Coronary artery (tissue), 2 donors: ENCODE measurements around the gene LILRA2.
"Not testable (repeated sequence)": the region's sequence is repeated elsewhere in the genome, so short reads cannot be mapped to it uniquely, and the experiment has no call there.

ENCODE experiments used
- DNase-seq: peaks from one replicate; pipeline ENCODE4 v3.0.0-alpha.2; 2017; ENCODE audit warnings: low spot score
- H3K27ac ChIP-seq, 2 donors: fragments of 200-600 bp; sonication (generic); one replicate each; pipeline ENCODE4 v1.5.1; 2016 to 2019
- H3K4me3 ChIP-seq: fragments of 200-600 bp; sonication (generic); 2 replicates; pipeline ENCODE4 v1.5.1; 2016; ENCODE audit warnings: mild to moderate bottlenecking, moderate library complexity
- TF ChIP-seq, protein P1 (sequence below): fragments of 200-600 bp; sonication (generic); IDR thresholded peaks from one replicate; pipeline ENCODE4 v1.5.1; 2019; ENCODE audit warnings: antibody characterized with exemption

LILRA2 gene

GRCh38 chr19:54614726-54615125, 41.1 kb downstream of the LILRA2 start:
- TF ChIP-seq, protein P1, sequence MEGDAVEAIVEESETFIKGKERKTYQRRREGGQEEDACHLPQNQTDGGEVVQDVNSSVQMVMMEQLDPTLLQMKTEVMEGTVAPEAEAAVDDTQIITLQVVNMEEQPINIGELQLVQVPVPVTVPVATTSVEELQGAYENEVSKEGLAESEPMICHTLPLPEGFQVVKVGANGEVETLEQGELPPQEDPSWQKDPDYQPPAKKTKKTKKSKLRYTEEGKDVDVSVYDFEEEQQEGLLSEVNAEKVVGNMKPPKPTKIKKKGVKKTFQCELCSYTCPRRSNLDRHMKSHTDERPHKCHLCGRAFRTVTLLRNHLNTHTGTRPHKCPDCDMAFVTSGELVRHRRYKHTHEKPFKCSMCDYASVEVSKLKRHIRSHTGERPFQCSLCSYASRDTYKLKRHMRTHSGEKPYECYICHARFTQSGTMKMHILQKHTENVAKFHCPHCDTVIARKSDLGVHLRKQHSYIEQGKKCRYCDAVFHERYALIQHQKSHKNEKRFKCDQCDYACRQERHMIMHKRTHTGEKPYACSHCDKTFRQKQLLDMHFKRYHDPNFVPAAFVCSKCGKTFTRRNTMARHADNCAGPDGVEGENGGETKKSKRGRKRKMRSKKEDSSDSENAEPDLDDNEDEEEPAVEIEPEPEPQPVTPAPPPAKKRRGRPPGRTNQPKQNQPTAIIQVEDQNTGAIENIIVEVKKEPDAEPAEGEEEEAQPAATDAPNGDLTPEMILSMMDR, result no peak
- Histone ChIP-seq H3K4me3 (no peak overlapping the region), H3K27ac (no peak overlapping the region)
- DNase-seq, result no peak

DNA sequence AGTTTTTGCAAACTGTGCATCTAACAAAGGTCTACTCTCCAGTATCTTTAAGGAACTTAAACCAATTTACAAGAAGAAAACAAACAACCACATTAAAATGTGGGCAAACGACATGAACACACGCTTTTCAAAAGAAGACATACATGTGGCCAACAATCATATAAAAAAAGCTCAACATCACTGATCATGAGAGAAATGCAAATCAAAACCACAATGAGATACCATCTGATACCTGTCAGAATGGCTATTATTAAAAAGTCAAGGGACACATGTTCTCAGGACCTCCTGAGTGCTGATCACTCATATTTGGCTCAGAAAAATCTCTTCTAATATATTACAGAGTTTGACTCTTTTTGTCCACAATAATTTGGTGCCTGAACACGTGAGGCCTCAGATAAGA, 42.5 kb downstream of the LILRA2 start:
- TF ChIP-seq, protein P1, result no peak
- DNase-seq, result no peak
- Histone ChIP-seq H3K4me3 (no peak overlapping the region), H3K27ac (no peak overlapping the region)

DNA sequence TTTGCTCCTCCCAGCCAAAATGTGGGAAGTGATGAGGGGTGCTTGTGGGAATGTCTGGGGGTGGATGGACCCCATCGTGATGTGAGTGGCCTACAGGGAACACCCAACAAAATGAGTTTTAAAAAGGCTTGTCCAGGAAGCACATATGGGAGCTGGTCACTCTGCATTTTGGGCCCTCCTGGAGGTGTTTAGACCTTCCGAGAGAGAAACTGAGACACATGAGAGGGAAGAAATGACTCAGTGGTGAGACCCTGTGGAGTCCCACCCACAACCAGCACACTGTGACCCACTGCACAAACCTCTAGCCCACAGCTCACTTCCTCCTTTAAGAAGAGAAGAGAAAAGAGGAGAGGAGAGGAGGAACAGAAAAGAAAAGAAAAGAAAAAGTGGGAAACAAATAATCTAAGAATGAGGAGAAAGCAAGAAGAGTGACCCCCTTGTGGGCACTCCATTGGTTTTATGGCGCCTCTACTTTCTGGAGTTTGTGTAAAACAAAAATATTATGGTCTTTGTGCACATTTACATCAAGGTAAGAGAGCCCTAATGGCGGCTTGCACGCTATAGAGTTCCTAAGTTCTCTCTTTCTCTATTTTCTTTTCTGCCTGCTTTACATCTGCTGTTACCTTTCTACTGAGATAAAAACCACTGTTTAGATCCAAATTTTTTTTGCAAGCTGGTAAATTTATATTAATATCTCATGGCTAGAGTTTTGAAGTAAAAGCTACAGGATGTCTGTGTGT, 43.4 kb downstream of the LILRA2 start:
- DNase-seq, result no peak
- TF ChIP-seq, protein P1, result no peak
- no peak overlapping the region for H3K27ac ChIP-seq
- no peak overlapping the region for H3K4me3 ChIP-seq

DNA sequence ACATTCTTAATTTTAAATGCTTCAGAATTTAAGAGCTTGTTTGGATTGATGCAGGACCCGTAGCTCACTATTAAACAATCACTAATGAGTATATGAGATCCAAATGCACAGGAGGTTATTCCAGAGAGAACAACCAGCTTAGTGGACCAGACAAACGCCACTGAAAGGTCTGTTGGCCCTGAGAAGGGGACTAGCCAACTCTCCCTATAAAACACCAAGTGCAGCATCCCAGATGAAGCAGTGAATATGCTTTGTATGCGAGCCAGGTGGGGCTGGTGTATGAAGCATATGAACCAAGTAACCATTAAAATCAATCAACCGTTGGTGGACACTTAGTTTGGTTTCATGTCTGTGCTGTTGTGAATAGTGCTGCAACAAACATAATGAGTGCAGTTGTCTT, 46.9 kb downstream of the LILRA2 start:
- DNase-seq, result no peak
- TF ChIP-seq, protein P1, result no peak
- no peak overlapping the region for H3K27ac ChIP-seq
- H3K4me3 ChIP-seq, result no peak overlapping the region

GRCh38 chr19:54622431-54622830, 48.8 kb downstream of the LILRA2 start:
- no peak overlapping the region for H3K4me3 ChIP-seq
- no peak for DNase-seq
- TF ChIP-seq, protein P1, result no peak
- no peak overlapping the region for H3K27ac ChIP-seq

- not testable (repeated sequence) for H3K27ac ChIP-seq, H3K4me3 ChIP-seq
Observed at GRCh38 chr19:54624234-54624633, 50.6 kb downstream of the LILRA2 start.

GRCh38 chr19:54624934-54625730, 51.5 kb downstream of the LILRA2 start:
- not testable (repeated sequence) for H3K27ac ChIP-seq, DNase-seq, H3K4me3 ChIP-seq

More at GRCh38 chr19:54624234-54624633, 50.6 kb downstream of the LILRA2 start:
- DNase-seq, result not testable (repeated sequence)

GRCh38 chr19:54626757-54627156, 53.2 kb downstream of the LILRA2 start:
- DNase-seq, result no peak
- no peak overlapping the region for H3K27ac ChIP-seq
- TF ChIP-seq, protein P1, result no peak

DNA sequence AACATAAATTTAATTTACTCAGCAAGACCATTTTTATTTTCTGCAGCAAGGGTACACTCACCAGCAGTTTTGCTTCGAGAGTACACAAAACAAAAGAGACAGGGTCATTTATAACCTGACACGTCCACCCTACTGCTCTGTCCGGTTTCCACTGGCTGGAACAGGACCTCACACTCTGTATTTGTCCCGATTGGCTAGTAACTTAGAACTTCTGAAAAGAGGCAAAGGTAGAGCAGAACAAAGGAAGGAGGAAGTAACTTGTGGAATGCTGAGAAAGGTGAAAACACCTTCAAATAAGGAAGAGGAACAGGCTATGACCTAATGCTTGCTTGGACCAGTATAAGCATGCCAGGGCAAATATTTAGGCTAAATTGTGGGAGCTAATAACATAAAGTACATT, 54.3 kb downstream of the LILRA2 start:
- H3K27ac ChIP-seq, H3K4me3 ChIP-seq, DNase-seq: not testable (repeated sequence)

More at GRCh38 chr19:54626757-54627156, 53.2 kb downstream of the LILRA2 start:
- no peak overlapping the region for H3K4me3 ChIP-seq

DNA sequence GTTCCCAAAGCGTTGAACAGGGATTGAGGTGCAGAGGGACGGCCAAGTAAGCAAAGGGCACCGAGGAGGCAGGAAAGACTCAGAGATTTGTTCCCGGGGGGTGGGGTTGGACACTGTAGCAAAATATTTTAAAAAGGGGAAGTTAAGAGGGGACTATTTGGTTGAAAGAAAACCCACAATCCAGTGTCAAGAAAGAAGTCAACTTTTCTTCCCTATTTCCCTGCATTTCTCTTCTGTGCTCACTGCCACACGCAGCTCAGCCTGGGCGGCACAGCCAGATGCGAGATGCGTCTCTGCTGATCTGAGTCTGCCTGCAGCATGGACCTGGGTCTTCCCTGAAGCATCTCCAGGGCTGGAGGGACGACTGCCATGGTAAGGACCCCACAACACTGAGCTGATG, 56.7 kb downstream of the LILRA2 start, which contains the start of gene LILRB1:
LILRB1 (plus strand) TSS at position 223 of the 400 bp plus-strand sequence. CDS start 590 bp downstream, outside the sequence.
- H3K27ac ChIP-seq, result peak within 1 kb of the TSS in 1 of 2 donors; percentile 32
- H3K4me3 ChIP-seq, result peak within 1 kb of the TSS; percentile 38
- DNase-seq, result not testable (repeated sequence)
